Stimulated activated CD4-positive, alpha-beta T cell treated with anti-CD3 and anti-CD28 coated beads, Interleukin-4, amount 100 ng/mL, for 48 hours (primary cell): ENCODE measurements around the gene EFCAB8.
"Not testable (repeated sequence)": the region's sequence is repeated elsewhere in the genome, so short reads cannot be mapped to it uniquely, and the experiment has no call there.

ENCODE experiments used
- DNase-seq, 2 donors: peaks; one replicate each; pipeline ENCODE4 v3.0.0-alpha.2; 2020; ENCODE audit warnings: low read depth in 2 of 2

EFCAB8 gene

DNA sequence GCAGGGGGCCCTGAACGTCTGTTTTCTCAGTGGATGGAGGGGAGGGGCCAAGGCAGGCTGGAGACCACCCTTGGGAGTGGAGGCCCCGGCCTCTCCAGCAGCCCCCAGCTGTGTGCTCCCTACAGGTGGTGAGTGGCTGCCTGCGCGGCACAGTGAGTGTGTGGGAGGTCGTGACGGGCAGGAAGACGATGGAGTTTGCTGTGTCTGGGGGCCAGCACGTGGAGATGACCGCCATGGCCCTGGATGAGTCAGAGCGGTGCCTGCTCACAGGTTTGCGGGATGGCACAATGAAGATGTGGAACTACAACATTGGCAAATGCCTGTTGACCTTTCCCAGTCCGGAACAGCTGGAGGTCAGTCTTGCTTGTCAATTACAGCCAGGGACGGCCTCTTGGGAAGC lies 52.6 kb downstream of the EFCAB8 start:
- no peak for DNase-seq

- no peak for DNase-seq
Observed at GRCh38 chr20:32912688-32913087, 54.0 kb downstream of the EFCAB8 start.

DNA sequence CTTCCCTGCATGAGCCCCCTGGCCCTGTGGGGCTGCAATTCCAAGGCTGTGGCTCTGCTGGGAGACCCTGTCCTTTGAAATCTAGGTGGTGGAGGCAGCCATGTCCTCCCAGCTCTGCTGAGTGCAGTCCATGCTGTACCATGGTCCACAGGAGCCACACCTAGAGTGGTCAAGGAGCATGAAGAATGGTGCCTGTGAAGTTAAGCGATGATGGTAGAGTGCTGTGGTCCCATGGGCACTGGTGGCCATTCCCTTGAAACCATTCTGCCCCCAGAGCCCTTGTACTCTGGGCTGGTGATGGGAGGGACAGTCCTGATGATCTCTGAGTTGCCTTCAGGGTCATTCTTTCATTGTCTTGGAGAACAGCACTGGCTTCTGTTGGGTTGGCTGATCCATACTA lies 55.3 kb downstream of the EFCAB8 start:
- no peak for DNase-seq

DNA sequence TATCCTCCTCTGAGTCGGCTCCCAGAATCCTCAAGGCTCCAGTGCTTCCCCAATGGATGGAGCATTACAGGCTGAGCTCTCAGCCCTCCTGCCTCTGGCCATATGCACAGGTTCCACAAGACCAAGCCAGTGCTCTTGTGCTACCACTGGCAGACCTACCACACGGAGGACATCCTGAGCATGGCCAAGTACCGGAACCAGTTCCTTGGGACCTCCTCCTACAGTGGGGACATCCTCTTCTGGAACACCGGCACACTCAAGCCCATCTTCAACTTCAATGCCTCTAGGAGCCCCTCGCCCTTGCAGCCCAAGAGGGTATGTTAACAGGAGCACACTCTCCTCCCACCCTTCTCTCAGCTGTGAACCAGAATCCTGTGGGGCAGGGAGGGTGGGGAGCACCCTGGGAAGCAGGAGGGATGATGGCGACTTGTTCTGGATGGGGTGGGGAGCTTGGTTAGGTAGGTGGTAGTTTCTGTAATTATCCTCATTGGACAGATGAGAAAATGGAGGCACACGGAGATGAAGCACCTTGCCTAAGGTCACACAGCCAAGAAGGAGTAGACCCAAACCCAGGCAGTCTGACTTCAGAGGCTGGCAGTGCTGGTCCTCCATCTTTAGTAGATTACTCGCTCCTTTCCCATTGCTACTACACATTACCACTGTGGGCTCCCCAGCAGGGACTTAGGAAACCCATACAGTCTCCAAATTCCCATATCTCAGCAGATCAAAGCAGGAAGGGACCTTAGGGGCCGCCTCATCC lies 58.6 kb downstream of the EFCAB8 start:
- DNase-seq = no peak

DNA sequence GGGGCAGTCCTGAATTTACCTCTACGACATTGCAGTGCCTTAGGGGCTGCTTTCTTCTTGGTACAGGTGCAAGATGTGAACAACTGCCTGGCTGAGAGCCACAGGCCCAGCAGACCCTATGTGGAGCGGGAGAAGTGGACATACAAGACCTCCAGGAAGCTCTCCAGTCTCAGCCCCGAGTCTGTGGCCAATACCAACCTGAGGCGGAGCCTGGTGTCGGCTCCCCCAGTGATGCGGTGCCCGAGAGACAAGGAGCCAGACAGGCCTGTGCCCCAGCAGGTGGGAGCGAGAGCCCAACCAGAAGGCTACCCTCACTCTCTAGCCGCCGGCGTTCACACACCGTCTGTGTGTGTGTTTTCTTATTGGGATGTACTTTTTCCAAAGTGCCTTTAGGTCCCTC lies 59.6 kb downstream of the EFCAB8 start:
- no peak for DNase-seq

GRCh38 chr20:32918751-32919150 lies 60.0 kb downstream of the EFCAB8 start:
- DNase-seq = no peak

- no peak for DNase-seq
Observed at GRCh38 chr20:32920066-32920465, 61.3 kb downstream of the EFCAB8 start.

GRCh38 chr20:32920530-32921298 lies 62.0 kb downstream of the EFCAB8 start:
- DNase-seq = no peak

GRCh38 chr20:32922466-32922865 lies 63.7 kb downstream of the EFCAB8 start:
- DNase-seq = no peak

DNA sequence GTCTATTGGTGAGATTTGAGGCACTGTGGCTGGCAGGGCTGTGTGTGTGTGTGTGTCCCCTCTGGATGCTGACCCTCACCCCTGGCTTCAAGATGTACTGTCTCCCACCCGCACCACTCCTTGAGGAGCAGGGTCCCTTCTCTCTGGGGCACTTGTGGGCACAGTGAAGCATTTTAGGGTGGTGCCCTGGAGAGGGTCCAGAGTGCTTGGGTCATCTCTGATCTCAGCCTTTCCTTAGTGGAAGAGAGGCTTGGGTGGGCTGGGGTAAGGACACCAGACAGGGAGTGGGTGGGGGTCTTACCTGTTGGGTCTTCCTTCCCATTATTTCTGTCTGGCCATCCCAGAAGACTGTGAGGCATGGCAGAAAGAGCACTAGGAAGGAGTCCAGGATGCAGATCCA lies 66.1 kb downstream of the EFCAB8 start:
- no peak for DNase-seq

DNA sequence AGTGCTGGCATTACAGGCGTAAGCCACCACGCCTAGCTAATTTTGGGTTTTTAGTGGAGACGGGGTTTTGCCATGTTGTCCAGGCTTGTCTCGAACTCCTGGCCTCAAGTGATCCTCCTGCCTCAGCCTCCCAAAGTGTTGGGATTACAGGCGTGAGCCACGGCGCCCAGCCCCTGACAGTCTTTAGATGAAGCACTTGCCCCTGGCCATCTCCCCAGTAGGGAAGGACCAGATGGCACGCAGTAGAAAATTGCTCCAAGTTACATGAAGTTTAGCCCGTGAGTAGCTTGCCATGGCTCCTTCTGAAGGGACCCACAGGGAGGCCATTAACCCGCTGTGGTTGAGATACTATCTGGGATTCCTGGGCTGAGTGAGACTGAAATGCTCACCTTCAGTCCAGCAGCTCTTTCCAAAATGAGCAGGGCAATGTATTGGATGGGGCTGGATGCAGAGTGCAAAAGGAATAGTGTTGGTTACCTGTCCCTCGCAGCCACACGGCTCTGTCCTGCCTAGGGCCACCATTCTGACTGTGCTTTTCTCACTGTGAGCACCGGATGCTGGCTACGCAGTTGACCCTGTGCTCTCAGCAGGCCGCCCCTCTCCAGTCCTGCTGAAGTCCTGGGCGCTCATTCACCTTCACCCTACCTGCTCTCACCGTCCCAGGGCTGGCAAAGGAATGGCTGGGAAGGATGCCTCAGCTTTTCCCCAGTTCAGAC lies 66.9 kb downstream of the EFCAB8 start:
- DNase-seq = no peak

- no peak for DNase-seq
Observed at GRCh38 chr20:32929162-32929561, 70.4 kb downstream of the EFCAB8 start.

DNA sequence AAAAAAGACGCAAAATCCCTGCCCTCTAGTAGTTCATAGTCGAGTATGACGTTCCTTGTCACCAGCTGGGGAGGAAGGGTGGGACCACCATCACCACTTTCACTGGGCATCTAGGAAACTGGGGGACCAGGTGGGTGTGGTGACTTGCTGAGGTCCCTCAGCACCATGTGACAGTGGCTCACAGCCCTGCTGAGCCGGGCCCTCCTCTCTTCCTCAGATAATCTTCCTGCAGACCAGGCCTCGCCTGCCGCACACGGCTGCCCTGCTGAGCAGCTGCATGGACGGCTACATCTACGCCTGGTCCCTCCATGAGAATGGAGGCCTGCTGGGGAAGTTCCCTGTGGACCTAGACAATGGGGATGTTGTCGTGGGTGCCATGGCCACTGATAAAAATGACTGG lies 71.5 kb downstream of the EFCAB8 start:
- DNase-seq = no peak

DNA sequence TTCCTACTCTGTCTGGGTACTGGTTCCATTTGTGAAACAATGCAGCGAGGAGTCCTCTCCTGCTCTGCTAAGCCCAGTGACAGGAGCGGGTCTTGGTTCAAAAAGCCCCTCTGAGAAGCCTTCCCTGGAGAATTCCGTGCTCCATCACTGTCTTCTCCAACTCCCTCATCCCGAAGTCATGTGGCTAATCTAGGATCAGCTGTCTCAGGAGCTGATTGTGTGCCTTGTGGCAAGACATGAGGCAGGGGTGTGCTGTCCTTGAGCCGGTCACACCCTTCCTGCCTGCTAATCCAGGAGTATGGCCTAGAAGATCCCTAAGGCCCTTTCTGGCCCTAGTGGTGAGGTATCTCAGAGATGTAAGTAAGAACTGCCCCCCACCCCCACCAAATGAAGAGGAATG lies 72.0 kb downstream of the EFCAB8 start:
- no peak for DNase-seq

DNA sequence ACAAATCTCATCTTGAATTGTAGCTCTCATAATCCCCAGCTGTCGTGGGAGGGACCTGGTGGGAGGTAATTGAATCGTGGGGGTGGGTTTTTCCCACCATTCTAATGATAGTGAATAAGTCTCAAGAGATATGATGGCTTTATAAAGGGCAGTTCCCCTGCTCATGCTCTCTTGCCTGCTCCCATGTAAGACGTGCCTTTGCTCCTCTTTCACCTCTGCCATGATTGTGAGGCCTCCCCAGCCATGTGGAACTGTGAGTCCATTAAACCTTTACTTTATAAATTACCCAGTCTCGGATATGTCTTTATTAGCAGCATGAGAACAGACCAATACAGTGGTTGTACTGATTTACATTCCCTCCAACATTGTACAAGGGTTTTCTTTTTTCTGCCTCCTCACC lies 75.9 kb downstream of the EFCAB8 start:
- no peak for DNase-seq

DNA sequence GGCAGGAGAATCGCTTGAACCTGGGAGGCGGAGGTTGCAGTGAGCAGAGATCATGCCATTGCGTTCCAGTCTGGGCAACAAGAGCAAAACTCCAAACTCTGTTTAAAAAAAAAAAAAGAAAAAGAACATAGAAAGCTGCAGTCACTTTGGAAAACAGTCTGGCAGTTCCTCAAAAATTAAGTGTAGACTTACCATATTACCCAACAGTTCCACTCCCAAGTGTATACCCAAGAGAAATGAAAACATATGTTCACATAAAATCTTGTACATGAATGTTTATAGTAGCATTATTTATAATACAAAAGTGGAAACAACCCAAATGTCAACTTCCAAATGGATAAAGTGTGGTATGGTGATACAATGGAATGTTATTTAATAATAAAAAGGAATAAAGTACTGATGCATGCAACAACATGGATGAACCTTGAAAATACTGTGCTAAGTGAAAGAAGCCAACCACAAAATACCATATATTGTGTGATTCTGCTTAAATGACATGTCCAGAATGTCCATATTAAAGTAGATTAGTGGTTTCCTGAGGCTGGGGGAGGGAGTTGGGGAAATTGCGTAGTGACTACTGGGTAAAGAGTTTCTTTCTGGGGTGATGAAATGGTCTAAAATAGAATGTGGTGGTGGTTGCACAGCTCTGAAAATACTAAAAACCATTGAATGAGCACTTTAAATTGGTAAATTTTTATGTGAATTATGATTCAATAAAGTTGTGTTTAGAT lies 82.6 kb downstream of the EFCAB8 start:
- DNase-seq = no peak

- no peak for DNase-seq
Observed at GRCh38 chr20:32943490-32944052, 84.8 kb downstream of the EFCAB8 start.

DNA sequence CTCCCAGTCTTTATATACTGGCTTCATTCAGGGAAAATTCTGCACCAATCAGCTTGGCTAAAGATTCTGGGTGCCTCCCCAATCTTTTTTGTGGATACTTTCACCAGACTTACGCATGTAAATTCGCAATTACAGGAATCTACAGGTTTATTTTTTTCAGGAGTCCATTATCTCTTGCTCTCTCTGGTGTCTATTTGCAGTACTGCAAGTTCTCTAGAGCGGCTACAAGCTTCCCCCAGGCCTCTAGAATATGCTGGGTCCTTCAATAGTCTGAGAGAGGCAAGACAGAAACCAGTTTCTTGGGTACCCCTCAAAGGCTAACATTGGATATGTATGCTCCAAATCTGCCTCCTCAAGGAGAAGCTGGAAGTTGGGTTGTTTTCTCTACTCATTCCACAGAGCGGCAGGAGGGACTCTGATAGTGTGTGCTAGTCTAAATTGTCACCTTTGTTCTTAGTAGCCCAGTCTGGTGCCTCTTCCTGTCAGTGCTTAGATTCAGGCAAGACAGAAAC lies 87.0 kb downstream of the EFCAB8 start:
- DNase-seq = no peak

DNA sequence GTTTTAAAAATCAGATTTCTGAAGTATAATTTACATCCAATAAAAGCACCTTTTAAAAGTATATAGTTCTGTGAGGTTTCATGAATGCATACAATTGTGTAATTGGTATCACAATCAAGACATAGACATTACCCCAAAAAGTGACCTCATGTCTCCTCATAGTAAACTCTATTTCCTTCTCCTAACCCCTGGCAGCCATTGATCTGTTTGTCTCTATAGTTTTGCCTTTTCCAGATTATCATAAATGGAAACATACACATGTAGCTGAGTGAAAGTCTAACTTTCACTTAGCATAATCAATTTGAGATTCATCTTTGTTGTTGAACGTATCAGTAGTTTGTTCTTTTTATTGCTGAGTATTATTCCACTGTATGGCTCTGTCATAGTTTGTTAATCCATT lies 87.9 kb downstream of the EFCAB8 start:
- no peak for DNase-seq

DNA sequence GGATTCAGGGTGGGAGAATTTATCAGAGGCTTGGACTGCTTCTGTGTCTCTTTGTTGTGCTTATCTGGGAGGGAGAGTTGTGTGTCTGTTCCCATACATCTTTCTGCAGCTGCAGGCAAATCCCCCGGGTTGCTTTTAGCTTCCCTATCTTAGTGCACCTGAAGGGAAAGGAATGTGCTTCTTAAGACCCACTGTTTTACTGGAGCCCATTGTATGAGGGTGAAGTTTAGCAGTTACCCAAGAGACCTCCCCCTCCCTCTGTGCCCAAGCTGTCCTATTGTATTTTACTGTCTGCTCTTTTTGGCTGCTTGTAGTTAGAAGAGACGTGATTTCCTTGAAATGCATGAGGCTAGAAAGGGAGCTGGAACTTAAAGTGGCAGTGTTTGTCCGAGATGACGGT lies 91.8 kb downstream of the EFCAB8 start:
- not testable (repeated sequence) for DNase-seq

DNA sequence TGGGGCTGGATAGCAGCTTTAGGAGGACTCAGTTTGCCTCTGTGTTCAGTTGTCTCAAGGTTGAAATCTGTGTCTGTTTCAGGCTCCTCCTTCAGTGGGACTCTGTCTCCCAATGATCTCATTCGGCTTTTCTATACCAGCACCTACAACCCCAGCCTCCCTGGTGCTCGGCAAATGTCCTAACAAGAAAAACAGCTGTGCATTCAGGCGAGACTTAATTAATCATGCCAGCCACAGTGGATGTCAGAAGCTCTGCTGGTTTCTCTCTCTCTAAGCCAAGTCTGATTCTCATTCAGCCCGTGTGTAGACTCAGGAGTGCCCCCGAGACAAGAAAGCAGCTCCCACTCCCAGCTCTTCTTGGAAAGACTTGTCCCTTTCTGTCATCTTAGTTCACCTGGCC lies 98.7 kb downstream of the EFCAB8 start:
- DNase-seq = no peak

- no peak for DNase-seq
Observed at GRCh38 chr20:32958574-32958973, 99.9 kb downstream of the EFCAB8 start.
